CD4-positive, alpha-beta T cell (primary cell): ENCODE data around the gene TATDN3. TPM values are rescaled to one million over a fixed set of nuclear protein-coding genes. Genes with fewer than 3 reads are reported as not detected.

Experiments used
- ATAC-seq: fragments of 200-7000 bp; cut with Tn5 transposase; one replicate; pipeline ENCODE4 v1.10.0; 2022; ENCODE audit warnings: mild to moderate bottlenecking; ENCODE audit not compliant: poor library complexity
- CTCF ChIA-PET: fragments of 350-600 bp; sonication (Branson Sonifier 250); formaldehyde crosslinking; loops from one replicate; lab custom pipeline; 2021; ENCODE audit warnings: antibody characterized with exemption, inconsistent platforms; lab: Charles Lee
- POLR2A ChIA-PET: fragments of 350-600 bp; sonication (Branson Sonifier 250); formaldehyde crosslinking; loops from one replicate; lab custom pipeline; 2021; ENCODE audit warnings: antibody characterized with exemption, inconsistent platforms; lab: Charles Lee
- DNase-seq, 14 experiments: peaks; one replicate each; pipeline ENCODE4 v3.0.0-alpha.2; 2013 to 2020; ENCODE audit warnings: mixed read lengths in 2 of 14
- H3K27ac ChIP-seq, 2 donors: one replicate each; pipeline versions ENCODE4 v1.5.1 to v1.7.0; 2013; ENCODE audit warnings: low read length in 2 of 2, low read depth in 1 of 2, mild to moderate bottlenecking in 1 of 2
- H3K27me3 ChIP-seq, 2 experiments: 1 replicate in 1 of 2; 2 replicates in 1 of 2; pipeline versions ENCODE4 v1.6.1 to v1.7.0; 2013; ENCODE audit warnings: low read length in 2 of 2, control low read depth in 1 of 2, mild to moderate bottlenecking in 1 of 2, moderate library complexity in 1 of 2; ENCODE audit not compliant: insufficient read depth in 2 of 2, control insufficient read depth in 1 of 2
- H3K36me3 ChIP-seq: one replicate; pipeline ENCODE4 v1.6.1; 2013; ENCODE audit warnings: low read length, control low read depth; ENCODE audit not compliant: insufficient read depth
- H3K4me1 ChIP-seq: one replicate; pipeline ENCODE4 v1.6.1; 2013; ENCODE audit warnings: low read length, control low read depth; ENCODE audit not compliant: insufficient read depth
- H3K4me3 ChIP-seq: one replicate; pipeline ENCODE4 v1.5.1; 2013; ENCODE audit warnings: mild to moderate bottlenecking, low read length, moderate library complexity
- H3K9me3 ChIP-seq, 2 experiments: 1 replicate in 1 of 2; 2 replicates in 1 of 2; pipeline versions ENCODE4 v1.6.1 to v1.7.0; 2013; ENCODE audit warnings: low read length in 2 of 2, mild to moderate bottlenecking in 2 of 2, control low read depth in 1 of 2, moderate library complexity in 1 of 2; ENCODE audit not compliant: control insufficient read depth in 1 of 2, insufficient read depth in 1 of 2
- H3K27ac Mint-ChIP-seq: one replicate; pipeline ENCODE4 v1.8.0; 2020; ENCODE audit warnings: mixed read lengths
- H3K27me3 Mint-ChIP-seq: one replicate; pipeline ENCODE4 v1.8.0; 2021; ENCODE audit warnings: mixed read lengths
- H3K36me3 Mint-ChIP-seq: one replicate; pipeline ENCODE4 v1.8.0; 2021; ENCODE audit warnings: low read depth, mixed read lengths
- H3K4me1 Mint-ChIP-seq: one replicate; pipeline ENCODE4 v1.8.0; 2021; ENCODE audit warnings: low read depth, mixed read lengths
- H3K4me3 Mint-ChIP-seq: one replicate; pipeline ENCODE4 v1.8.0; 2020; ENCODE audit warnings: mild to moderate bottlenecking, mixed read lengths
- H3K9me3 Mint-ChIP-seq: one replicate; pipeline ENCODE4 v1.8.0; 2020; ENCODE audit warnings: mixed read lengths
- CTCF ChIP-seq: fragments of 200-600 bp; IDR thresholded peaks from one replicate; pipeline ENCODE4 v1.8.0; 2022; ENCODE audit warnings: antibody characterized with exemption, mild to moderate bottlenecking
- intact Hi-C, 2 experiments: fragments of 100-400 bp; cut with DNase I in 1 of 2; cut with micrococcal nuclease in 1 of 2; formaldehyde crosslinking; loops; one replicate each; pipeline versions ENCODE4 v1.15.1 to v1.9.0; 2023 to 2025; cut with DNase I, micrococcal nuclease
- total RNA-seq, 174 experiments: library from RNA in 2 of 174; stranded (reverse) in 2 of 174; gene quantifications; one replicate each; pipeline ENCODE4 v1.2.3 and lab custom pipeline; 2021 to 2026

TATDN3 gene
- total RNA-seq, 2 experiments from 2014 or later = 12.2 to 13.8 TPM

GRCh38 chr1:212783976-212784375 is 7.7 kb upstream of the TATDN3 start:
- Histone ChIP-seq H3K27ac (no peak overlapping the region), H3K9me3 (no peaks in the 10 kb centered on the region), H3K27me3 (no peaks in the 10 kb centered on the region), H3K4me3 (no peak overlapping the region), H3K36me3 (peaks cover 56% of the 10 kb centered on the region), H3K4me1 (no peaks in the 10 kb centered on the region)
- intact Hi-C loops = loop anchor here (2.0 to 10.0 kb wide), 3 partner anchors 37 to 307 kb away; no protein-coding TSS in a partner anchor
- DNase-seq = no peak
- POLR2A ChIA-PET = interaction anchor here (0.6 kb wide), 1 partner anchor 30 kb away, joined by 3 read pairs; no protein-coding TSS in a partner anchor
- Mint-ChIP-seq H3K36me3 (peaks cover 63% of the 10 kb centered on the region), H3K27me3 (no peaks in the 10 kb centered on the region), H3K4me3 (no peak overlapping the region), H3K27ac (no peak overlapping the region), H3K4me1 (peaks cover 13% of the 10 kb centered on the region), H3K9me3 (no peaks in the 10 kb centered on the region)
- CTCF ChIA-PET = interaction anchor here (0.9 to 3.2 kb wide), 3 partner anchors 85 to 307 kb away, joined by 3 to 16 read pairs (median 3); partner anchors contain the start of gene BATF3
- ATAC-seq = no peak
- TF ChIP-seq CTCF = no peak

- no peak for TF ChIP-seq CTCF
- Mint-ChIP-seq H3K4me1 (peaks cover 17% of the 10 kb centered on the region), H3K27me3 (no peaks in the 10 kb centered on the region), H3K27ac (no peak overlapping the region), H3K9me3 (no peaks in the 10 kb centered on the region), H3K4me3 (no peak overlapping the region), H3K36me3 (peaks cover 60% of the 10 kb centered on the region)
- CTCF ChIA-PET = interaction anchor here (3.2 kb wide), 1 partner anchor 121 kb away, joined by 16 read pairs; no protein-coding TSS in a partner anchor
- POLR2A ChIA-PET = no interaction called here
- Histone ChIP-seq H3K36me3 (peaks cover 53% of the 10 kb centered on the region), H3K27me3 (no peaks in the 10 kb centered on the region), H3K9me3 (no peaks in the 10 kb centered on the region), H3K4me1 (peaks cover 11% of the 10 kb centered on the region), H3K27ac (no peak overlapping the region), H3K4me3 (no peak overlapping the region)
- ATAC-seq = no peak
- intact Hi-C loops = loop anchor here (5.0 to 10.0 kb wide), 2 partner anchors 34 to 81 kb away; no protein-coding TSS in a partner anchor
- DNase-seq = no peak
These were observed 5.8 kb upstream of the TATDN3 start for GRCh38 chr1:212785871-212786270.

GRCh38 chr1:212791261-212791675 is 426 bp upstream of the TATDN3 start:
- POLR2A ChIA-PET = interaction anchor here (0.7 to 1.9 kb wide), 14 partner anchors 14 to 505 kb away, joined by 3 to 15 read pairs (median 5); partner anchors contain the start of genes BATF3, FLVCR1, NENF and PPP2R5A
- Histone ChIP-seq H3K9me3 (no peaks in the 10 kb centered on the region), H3K4me1 (peaks cover 31% of the 10 kb centered on the region), H3K27me3 (no peaks in the 10 kb centered on the region), H3K27ac (peak overlapping the region; percentile 73 to 77), H3K4me3 (peak overlapping the region; percentile 71), H3K36me3 (peaks cover 17% of the 10 kb centered on the region)
- intact Hi-C loops = loop anchor here (5.0 to 10.0 kb wide), 5 partner anchors 224 to 1116 kb away; partner anchors contain the start of genes ANGEL2 (in 1 of the 2), NEK2 (in 1 of the 2) and PACC1 (in 1 of the 2)
- Mint-ChIP-seq H3K36me3 (peaks cover 44% of the 10 kb centered on the region), H3K27ac (peak overlapping the region; percentile 90), H3K27me3 (peaks cover 4% of the 10 kb centered on the region), H3K4me1 (peaks cover 41% of the 10 kb centered on the region), H3K9me3 (no peaks in the 10 kb centered on the region), H3K4me3 (peak overlapping the region; percentile 96)
- DNase-seq (no peak), ATAC-seq (peak; percentile 63)
- TF ChIP-seq CTCF = no peak
- CTCF ChIA-PET = interaction anchor here (1.0 to 1.7 kb wide), 5 partner anchors 9 to 1093 kb away, joined by 3 to 11 read pairs (median 5); no protein-coding TSS in a partner anchor
